NCI-H2196 treated with DMSO at 0.1 percent for 48 hours (cell line): ENCODE data around the gene ATP11A.
A peak's percentile ranks its signal among the peaks of the same experiment; 100 is the strongest.

Experiments used
- DNase-seq: peaks from one replicate; lab custom pipeline; 2025; ENCODE audit not compliant: unreplicated experiment; lab: John Stamatoyannopoulos, UW

The ATP11A gene

DNA sequence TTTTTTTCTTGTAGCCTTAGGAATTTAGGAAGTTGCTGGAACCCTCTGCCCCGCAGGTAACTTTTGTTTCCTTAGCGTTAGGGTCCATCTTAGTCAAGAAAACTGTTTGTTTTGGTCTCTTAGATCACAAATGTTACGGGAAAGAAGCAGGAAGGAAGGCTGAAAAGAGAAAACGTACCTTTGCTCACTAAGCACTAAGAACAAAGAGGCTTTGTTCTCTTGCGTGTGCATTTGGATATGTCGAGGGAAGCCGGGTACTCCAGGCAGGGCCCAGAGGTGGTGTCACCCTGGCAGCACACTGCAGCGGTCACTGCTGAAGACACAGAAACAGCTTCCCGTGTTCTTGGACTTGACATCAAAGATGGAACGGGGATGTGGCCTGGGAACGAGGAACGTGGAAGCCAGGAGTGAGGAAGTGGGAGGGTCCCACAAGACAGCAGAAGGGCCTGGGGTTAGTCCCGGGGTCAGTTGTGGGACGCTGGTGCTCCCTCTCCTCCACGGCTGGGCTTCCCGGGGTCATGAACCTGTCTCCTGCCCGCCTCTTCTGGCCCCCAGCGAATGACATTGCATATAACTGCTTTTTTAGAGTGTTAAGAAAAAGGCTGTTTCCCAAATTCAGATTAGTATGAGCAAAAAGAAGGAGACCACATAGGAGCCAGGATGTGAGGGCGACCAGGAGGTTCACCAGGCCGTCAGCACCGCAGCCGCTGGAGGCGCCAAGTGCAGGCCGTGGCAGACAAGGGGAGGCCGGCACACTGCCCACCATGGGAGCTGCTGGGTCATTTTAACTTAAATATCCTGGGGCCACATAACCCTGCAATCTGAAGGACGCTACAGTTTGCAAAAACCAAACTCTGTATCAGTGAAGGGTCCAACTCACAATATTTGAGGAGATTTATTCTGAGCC lies 31.6 kb downstream of the ATP11A start:
- no peak for DNase-seq

DNA sequence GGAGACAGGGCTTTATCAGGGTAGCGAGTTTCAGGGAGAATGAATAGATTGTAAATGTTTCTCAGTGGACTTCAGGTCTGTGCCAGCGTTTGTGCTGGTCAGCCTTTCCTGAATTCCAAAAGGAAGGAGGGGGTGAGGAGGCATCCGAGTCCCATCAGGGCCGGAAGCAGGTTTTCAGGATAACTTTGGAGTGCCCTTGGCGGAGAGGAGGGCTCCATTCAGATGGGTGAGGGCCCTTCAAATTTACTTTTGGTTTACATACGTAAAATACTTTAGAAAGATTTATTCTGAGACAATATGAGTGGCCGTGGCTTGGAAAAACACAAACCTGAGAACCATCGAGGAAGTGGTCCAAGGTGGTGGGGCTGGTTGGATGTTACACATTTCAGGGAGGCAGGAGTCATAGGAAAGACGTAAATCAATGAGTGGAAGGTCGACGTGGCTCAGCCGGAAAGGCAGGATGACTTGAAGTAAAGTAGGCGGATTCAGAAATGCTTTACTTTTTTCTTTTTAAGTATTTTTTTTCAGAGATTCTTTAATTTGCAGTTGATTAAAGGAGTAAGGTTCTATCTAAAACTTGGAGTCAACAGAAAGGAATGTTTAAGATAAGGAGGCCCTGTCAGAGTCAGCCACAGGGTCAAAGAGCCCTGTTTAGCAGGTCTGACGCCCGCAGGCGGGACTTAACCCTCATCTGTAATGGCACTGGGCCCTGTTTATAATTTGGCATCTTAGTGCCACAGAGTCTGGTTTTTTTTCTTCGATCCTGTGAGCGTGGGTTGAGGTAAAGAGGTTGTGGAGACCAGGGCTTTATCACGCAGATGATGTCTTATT lies 32.8 kb downstream of the ATP11A start:
- no peak for DNase-seq

- DNase-seq, result no peak
Observed at GRCh38 chr13:112723771-112724170, 33.9 kb downstream of the ATP11A start.

- DNase-seq, result no peak
Observed at GRCh38 chr13:112724788-112725345, 35.0 kb downstream of the ATP11A start.

DNA sequence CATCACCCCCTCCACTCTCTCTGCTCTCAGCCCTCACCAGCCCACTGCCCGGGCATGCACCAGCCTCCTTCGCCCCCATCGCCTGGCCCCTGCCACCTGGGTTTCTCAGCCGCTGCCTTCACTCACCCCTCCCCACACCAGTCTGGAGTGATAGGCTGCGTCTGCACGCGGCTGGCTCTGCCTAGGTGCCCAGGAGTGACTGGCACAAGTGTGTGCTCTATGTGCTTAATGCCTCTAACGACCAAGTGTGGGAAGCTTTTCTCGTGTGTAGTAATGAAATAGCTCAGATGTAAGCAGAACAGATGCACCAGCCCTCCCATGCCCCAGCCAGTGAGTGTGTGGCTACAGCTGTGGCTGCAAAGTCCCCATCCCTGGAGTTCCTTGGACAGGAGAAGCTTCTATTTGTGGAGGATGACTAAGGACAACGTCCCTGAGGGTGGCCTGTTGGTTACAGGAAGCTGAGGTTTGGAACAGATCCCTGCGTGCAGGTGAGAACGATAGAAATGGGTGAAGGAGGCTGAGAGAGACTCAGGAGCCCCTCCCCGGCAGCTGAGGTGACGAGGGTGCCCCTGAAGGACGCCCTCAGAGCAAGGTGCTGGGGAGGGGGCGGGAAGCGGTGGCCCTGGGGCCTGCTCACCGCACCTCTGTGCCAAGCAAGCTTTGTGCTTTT lies 35.6 kb downstream of the ATP11A start:
- DNase-seq, result peak; percentile 18

- no peak for DNase-seq
Observed at GRCh38 chr13:112726016-112726767, 36.4 kb downstream of the ATP11A start.

- DNase-seq, result no peak
Observed at GRCh38 chr13:112727581-112727980, 37.7 kb downstream of the ATP11A start.

GRCh38 chr13:112728375-112729126 lies 38.7 kb downstream of the ATP11A start:
- no peak for DNase-seq

GRCh38 chr13:112729408-112729807 lies 39.6 kb downstream of the ATP11A start:
- no peak for DNase-seq

GRCh38 chr13:112730157-112730671 lies 40.4 kb downstream of the ATP11A start:
- DNase-seq, result no peak

- DNase-seq, result no peak
Observed at GRCh38 chr13:112731667-112732616, 42.1 kb downstream of the ATP11A start.

GRCh38 chr13:112732679-112733078 lies 42.8 kb downstream of the ATP11A start:
- no peak for DNase-seq

DNA sequence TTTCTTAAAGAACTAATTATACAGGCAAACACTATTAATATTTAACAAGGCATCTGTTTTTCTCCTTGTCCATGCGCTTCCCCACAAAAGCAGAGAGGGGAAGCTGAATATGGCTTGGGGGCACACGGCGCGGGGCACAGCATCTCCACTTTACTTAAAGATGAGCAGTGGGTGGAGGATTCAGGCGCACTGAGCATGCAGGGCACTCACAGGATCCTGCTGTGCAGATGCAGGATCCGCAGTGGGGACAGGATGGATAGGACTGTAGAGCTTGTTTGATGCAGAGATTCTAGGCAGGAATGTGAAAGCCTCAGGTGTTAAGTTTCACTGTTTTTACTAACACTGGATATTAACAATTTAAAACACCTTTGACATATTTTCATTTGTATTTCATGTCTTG lies 43.3 kb downstream of the ATP11A start:
- no peak for DNase-seq

DNA sequence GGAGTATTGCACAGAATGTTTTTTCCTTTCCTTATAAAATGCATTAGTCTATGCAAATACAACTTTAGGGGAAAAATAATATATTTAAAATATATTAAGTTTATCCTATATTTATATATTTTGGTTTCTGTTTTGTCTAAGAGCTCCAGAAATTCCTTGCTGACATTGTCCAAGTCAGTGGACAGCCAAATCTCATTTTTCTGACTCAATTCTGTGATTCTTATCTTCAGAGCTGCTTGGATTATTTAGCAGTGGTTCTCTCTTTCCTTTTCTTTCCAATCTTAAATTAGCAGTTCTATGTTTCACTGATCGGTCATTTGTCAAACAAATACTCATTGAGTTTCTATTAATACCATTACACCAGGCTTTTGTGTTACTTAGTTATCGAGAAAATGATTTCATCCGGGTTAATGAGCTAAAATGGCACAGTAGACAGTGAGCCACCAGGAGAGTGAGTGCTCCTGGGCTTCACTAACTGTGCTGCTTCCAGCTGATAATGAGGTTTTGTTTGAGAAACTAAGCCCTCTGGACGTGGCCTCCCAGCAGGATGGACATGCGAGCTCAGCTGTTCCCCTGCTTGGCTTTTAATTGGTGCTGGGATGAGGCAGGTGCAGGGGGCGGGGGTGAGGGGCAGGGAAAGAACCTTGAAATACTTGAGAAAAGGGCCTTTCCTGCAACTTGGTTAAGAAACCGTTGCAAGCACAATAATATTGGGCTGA lies 44.0 kb downstream of the ATP11A start:
- peak; percentile 6 for DNase-seq

GRCh38 chr13:112734696-112735547 lies 45.1 kb downstream of the ATP11A start:
- DNase-seq, result no peak

GRCh38 chr13:112735791-112736190 lies 46.0 kb downstream of the ATP11A start:
- no peak for DNase-seq

DNA sequence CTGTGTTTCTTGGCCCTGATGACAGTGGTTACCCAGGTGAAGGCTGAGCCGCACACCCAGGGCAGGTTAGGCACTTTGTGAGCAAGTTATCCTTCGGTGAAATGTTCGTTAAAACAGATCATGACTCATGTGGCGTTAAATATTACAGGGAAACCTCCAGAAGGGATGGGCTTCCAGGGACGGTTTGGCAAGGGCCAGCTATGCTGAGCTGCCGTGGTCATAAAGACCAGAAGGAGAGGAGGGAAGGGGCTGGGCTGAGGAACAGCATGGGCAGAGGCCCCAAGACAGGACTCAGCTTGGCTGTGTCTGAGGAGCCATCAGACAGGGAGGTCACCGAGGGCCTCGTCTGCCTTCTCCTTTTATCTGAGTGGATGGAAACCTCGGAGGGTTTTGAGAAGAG lies 47.5 kb downstream of the ATP11A start:
- no peak for DNase-seq
